ENCODE results near the gene NR2C2AP.

NR2C2AP gene

DNA sequence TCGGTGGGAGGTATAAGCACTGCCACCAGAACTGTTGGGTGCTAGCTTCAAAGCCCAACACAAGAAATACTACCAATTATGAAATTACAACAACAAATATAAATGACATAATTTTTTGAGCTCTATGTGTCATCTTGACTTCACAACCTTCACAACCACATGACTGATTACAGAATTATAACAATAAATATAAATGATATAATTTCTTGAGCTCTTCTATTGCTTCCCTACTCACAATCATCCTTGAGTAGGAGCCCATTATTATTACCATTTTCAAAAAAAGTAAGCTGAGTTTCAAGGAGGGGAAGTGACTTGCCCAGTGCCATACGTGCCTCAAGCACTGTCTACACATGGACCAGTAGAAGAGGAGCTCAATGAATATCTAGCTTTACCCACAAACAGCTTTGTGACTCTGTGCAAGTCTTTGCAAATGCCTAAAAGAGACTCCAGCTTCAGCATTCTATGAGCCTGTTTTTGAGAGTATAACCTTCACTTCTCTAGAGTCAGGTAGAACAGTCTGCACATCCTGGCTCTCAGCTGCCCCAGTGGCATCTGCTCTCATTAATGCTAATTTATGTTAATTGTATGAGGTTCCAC lies 31.1 kb upstream of the NR2C2AP start:
- TF ChIP-seq, protein P1, sequence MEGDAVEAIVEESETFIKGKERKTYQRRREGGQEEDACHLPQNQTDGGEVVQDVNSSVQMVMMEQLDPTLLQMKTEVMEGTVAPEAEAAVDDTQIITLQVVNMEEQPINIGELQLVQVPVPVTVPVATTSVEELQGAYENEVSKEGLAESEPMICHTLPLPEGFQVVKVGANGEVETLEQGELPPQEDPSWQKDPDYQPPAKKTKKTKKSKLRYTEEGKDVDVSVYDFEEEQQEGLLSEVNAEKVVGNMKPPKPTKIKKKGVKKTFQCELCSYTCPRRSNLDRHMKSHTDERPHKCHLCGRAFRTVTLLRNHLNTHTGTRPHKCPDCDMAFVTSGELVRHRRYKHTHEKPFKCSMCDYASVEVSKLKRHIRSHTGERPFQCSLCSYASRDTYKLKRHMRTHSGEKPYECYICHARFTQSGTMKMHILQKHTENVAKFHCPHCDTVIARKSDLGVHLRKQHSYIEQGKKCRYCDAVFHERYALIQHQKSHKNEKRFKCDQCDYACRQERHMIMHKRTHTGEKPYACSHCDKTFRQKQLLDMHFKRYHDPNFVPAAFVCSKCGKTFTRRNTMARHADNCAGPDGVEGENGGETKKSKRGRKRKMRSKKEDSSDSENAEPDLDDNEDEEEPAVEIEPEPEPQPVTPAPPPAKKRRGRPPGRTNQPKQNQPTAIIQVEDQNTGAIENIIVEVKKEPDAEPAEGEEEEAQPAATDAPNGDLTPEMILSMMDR (conservative IDR thresholded peaks at IDR 0.05; ENCODE audit: low read depth, low read length) = no peak
- H3K4me3 ChIP-seq (ENCODE audit: low read length) = no peak overlapping the region
- DNase-seq (ENCODE audit: low read depth) = no peak

DNA sequence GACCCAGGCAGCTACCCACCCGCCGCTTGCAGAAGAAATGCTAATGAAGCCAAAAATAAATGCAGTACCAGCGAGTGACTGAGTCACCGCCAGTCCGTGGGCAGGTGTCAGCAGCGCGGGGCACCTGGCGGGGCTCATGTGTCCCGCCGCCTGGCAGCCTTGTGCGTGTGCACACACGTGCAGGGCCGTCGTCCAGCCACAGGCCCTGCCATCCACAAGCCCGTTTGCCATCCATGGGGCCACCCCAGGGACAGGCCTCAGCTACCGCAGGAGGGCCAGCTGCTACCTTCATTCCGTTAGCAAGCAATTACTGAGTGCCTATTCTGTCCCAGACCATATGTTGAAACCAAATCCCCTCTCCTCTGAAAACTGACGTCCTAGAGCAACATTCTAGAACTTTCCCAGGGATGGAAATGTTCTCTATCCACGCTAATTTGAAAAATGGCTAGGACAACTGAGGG lies 29.1 kb upstream of the NR2C2AP start:
- DNase-seq (ENCODE audit: low read depth) = no peak
- TF ChIP-seq, protein P1 (conservative IDR thresholded peaks at IDR 0.05; ENCODE audit: low read depth, low read length) = no peak
- H3K4me3 ChIP-seq (ENCODE audit: low read length) = no peak overlapping the region

DNA sequence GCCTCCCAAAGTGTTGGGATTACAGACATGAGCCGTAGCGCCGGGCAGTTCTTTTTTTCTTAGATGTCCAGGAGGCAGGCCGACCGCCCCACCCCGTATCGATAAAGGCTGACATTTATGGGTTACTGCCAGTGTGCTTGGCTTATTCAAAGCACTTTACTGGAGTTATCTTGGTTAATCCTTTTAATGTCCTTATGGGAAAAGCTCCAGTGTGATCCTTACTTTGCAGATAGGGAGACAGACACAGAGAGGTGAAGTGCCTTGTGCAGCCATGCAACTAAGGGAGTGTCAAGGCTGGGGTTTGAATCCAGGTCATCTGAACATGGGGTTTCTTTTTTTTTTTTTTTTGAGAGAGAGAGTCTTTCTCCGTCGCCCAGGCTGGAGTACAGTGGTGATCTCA lies 27.8 kb upstream of the NR2C2AP start:
- TF ChIP-seq, protein P1 (conservative IDR thresholded peaks at IDR 0.05; ENCODE audit: low read depth, low read length) = no peak
- DNase-seq (ENCODE audit: low read depth) = no peak
- no peak overlapping the region for H3K4me3 ChIP-seq (ENCODE audit: low read length)

DNA sequence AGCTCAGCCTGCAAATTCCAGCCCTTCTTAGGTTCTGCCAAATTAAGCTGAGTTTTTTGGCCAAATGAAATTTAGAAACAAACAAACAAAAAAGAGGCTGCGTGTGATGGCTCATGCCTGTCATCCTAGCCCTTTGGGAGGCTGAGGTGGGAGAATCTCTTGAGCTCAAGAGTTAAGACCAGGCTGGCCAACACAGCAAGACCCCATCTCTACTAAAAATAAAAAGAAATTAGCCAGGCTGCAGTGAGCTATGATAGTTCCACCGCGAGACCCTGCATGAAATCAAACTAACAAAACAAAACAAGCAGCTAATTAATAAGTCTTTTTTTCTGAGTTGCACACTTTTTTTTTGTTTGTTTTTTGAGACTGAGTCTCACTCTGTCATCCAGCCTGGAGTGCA lies 26.5 kb upstream of the NR2C2AP start:
- TF ChIP-seq, protein P1 (conservative IDR thresholded peaks at IDR 0.05; ENCODE audit: low read depth, low read length) = no peak
- DNase-seq (ENCODE audit: low read depth) = no peak
- no peak overlapping the region for H3K4me3 ChIP-seq (ENCODE audit: low read length)

DNA sequence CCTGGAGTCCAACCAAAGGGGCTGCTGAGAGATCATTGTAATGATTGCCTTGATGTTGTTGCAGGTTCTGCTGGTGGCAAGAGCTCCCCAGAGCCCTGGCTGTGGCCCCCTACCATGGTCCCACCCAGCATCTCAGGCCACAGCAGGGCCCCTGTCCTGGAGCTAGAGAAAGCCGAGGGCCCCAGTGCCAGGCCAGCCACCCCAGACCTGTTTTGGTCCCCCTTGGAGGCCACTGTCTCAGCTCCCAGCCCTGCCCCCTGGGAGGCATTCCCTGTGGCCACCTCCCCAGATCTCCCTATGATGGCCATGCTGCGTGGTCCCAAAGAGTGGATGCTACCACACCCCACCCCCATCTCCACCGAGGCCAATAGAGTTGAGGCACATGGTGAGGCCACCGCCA lies 24.0 kb upstream of the NR2C2AP start:
- no peak overlapping the region for H3K4me3 ChIP-seq (ENCODE audit: low read length)
- TF ChIP-seq, protein P1 (conservative IDR thresholded peaks at IDR 0.05; ENCODE audit: low read depth, low read length) = no peak
- no peak for DNase-seq (ENCODE audit: low read depth)

DNA sequence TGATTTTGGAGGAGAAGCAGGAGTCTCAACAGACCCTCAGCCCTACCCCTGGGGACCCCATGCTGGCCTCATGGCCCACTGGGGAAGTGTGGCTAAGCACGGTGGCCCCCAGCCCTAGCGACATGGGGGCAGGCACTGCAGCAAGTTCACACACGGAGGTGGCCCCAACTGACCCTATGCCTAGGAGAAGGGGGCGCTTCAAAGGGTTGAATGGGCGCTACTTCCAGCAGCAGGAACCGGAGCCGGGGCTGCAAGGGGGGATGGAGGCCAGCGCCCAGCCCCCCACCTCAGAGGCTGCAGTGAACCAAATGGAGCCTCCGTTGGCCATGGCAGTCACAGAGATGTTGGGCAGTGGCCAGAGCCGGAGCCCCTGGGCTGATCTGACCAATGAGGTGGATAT lies 23.4 kb upstream of the NR2C2AP start:
- H3K4me3 ChIP-seq (ENCODE audit: low read length) = no peak overlapping the region
- TF ChIP-seq, protein P1 (conservative IDR thresholded peaks at IDR 0.05; ENCODE audit: low read depth, low read length) = no peak
- DNase-seq (ENCODE audit: low read depth) = no peak

DNA sequence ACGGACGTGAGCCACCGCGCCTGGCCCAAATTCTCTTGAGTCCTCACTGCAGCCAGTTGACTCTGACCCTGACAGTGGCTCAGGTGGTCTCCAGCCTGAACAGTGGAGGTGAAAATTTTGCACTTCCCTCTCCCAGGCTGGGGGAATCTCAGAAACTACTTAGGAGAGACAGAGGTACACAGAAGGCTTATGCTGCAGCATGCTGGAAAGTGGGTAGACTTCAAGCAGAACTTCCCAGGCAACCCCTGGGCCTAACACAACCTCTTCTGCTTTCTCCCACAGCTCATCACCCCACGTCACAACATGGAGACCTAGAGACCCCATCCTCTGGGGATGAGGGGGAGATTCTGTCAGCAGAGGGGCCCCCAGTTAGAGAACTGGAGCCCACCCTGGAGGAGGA lies 23.0 kb upstream of the NR2C2AP start:
- TF ChIP-seq, protein P1 (conservative IDR thresholded peaks at IDR 0.05; ENCODE audit: low read depth, low read length) = no peak
- no peak overlapping the region for H3K4me3 ChIP-seq (ENCODE audit: low read length)
- no peak for DNase-seq (ENCODE audit: low read depth)

Data from retinal pigment epithelial cell (primary cell).